Fibroblast of the aortic adventitia (primary cell): Measurements from ENCODE around the gene ZNF79. TPM values are rescaled to one million over a fixed set of nuclear protein-coding genes. Genes with fewer than 3 reads are reported as not detected.
A peak's percentile ranks its signal among the peaks of the same experiment; 100 is the strongest.

ENCODE experiments used
- DNase-seq: peaks from one replicate; pipeline ENCODE4 v3.0.0-alpha.2; 2010; ENCODE audit warnings: low read depth
- H3K4me3 ChIP-seq: 2 replicates; pipeline ENCODE4 v1.5.1; 2011; ENCODE audit warnings: low read depth, mild to moderate bottlenecking, control low read depth, low read length, moderate library complexity
- total RNA-seq: library from RNA; depleted of rRNA; stranded (reverse); fragments of >200 nt; gene quantifications from 2 replicates; pipeline ENCODE4 v1.2.3, GENCODE V29; 2012; ENCODE audit warnings: low replicate concordance
- TF ChIP-seq, protein P1 (sequence below): IDR thresholded peaks from 2 replicates; pipeline ENCODE4 v1.5.1; 2011; ENCODE audit warnings: mild to moderate bottlenecking, low read length, control low read depth, inconsistent platforms; ENCODE audit not compliant: insufficient read depth

Gene ZNF79
- total RNA-seq, 1 donor = 10.2 TPM

DNA sequence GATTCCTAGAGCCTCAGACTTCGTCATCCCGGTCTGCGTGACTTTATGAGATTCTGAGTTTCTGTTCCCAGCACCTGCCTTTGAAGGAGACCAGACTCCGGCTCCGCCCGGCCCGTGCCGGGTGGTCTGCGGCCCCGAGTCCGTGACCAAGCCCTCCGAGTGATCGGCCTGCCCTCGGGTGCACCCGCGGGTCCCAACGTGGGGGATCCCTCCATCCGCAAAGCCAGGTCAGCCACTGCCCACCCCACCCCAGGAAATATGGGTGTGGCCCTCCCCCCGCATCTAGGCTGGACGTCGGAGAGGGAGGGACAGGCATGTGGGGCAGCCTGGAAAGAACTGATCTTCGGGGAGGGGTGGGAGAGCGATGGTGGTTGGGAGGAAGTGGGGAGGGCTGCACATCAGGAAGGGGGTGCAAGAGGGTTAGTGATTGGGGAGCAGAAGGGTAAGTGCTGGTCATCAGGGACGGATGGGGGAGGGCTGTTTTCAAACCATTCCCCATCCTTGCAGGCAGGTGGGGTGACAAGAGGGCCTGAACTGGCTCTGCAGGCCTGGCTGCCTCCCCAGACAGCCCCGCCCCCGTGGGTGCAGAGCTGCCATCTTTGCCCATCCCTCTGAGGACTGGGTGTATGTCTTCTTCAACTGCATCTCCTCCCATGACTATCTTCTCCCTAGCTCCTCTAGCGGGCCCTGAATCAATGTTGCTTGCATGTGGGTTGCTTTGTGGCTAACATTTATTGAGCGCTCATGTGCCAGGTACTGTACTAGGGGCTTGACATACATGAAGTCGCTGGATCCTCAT is 27.9 kb downstream of the ZNF79 start:
- peak overlapping the region; percentile 89 for H3K4me3 ChIP-seq
- TF ChIP-seq, protein P1, sequence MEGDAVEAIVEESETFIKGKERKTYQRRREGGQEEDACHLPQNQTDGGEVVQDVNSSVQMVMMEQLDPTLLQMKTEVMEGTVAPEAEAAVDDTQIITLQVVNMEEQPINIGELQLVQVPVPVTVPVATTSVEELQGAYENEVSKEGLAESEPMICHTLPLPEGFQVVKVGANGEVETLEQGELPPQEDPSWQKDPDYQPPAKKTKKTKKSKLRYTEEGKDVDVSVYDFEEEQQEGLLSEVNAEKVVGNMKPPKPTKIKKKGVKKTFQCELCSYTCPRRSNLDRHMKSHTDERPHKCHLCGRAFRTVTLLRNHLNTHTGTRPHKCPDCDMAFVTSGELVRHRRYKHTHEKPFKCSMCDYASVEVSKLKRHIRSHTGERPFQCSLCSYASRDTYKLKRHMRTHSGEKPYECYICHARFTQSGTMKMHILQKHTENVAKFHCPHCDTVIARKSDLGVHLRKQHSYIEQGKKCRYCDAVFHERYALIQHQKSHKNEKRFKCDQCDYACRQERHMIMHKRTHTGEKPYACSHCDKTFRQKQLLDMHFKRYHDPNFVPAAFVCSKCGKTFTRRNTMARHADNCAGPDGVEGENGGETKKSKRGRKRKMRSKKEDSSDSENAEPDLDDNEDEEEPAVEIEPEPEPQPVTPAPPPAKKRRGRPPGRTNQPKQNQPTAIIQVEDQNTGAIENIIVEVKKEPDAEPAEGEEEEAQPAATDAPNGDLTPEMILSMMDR = no peak
- DNase-seq = peak; percentile 58

DNA sequence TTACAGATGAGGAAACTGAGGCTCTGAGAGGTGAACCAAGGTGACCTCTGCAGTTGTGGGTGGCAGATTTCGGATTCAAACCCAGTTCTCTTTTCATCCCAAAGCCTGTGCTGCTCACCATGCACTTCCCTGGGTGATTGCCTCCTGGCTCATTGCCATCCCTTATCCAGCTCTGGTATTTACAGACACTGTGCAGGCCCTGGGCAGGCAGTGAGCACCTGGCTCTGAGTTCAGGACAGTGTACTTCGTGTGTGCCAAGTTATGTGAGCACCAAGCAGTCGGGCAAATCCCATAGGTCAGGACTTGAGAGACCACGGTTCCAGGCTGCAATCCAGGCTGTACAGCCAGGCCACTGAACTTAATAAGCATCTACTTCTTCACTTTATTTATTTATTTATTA is 28.5 kb downstream of the ZNF79 start:
- TF ChIP-seq, protein P1 = no peak
- peak; percentile 82 for DNase-seq
- peak overlapping the region; percentile 89 for H3K4me3 ChIP-seq

DNA sequence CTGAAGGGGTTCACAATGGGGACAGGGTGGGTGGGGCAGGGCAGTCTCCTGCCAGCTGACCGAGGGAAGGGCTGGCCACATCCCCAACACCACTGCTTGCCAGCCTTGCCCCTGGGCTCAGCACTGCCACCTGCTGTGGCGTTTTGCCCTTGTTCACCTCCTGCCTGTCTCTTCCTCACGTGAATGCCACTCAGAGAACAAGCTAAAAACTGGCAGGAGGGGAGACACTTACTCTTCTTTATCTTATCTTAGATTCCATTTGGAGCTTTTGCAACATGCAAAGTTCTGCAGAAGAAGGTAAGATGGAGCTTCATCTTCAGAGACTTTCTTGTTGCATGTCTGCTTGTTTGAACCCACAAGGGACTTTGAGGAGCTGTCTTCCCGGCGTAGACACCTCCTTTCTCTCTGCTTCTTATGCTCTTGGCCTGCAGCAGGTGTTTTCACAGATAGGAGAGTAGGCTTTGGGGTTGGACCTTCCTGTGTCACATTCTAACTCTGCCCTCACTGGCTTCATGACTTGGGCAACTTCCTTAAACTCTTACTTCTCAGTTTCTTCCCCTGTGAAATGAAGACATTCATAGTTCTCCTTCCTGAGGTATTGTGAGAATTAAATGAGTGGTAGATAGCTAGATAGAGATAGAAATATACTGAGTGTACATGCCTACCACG is 31.3 kb downstream of the ZNF79 start:
- TF ChIP-seq, protein P1 = no peak
- no peak overlapping the region for H3K4me3 ChIP-seq
- DNase-seq = peak; percentile 13

DNA sequence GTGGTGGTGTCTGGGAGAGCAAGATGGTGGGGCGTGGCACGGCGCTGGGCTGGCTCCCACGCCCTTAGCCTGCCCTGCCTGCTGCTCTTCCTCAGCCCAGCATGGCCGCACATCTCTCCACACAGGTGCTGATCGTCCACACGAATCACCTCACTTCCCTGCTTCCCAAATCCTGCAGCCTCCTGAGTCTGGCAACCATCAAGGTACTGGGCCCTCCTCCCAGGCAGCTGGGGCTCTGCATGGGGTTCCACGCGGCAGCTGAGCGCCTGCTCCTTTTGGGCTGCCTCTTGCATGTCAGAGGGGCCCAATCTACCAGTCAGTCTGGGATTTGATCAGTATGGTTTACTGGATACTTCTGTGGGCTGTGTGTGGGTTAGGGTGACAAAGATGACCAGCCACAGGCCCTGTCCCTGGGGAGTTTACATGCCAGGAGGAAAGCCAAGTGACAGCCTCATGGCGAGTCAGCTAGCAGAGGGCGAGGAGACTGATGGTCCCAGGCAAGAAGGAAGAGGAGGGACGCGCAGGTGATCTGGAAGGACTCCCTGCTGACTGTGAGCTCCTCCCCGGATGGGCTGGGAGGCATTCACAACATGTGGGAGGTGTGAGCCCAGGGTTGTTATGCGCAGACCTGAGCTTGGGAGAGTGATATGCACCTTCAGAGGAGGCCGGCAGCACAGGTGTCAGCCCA is 33.2 kb downstream of the ZNF79 start:
- no peak for DNase-seq
- no peak overlapping the region for H3K4me3 ChIP-seq
- TF ChIP-seq, protein P1 = no peak

DNA sequence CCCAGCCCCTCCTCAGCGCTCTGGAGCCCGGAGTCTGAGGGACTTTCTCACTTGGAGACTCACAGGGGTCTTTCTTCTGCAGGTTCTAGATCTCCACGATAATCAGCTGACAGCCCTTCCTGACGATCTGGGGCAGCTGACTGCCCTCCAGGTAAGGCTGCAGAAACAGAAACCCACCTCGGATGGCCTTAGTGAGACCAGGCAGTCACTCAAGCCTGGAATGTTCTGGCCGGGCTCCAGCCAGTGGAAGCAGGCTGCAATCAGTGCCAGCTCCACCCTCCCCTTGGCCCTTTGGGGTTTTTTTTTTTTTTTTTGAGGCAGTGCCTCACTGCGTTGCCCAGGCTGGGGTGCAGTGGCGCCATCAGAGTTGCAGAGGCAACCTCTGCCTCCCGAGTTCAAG is 34.7 kb downstream of the ZNF79 start:
- no peak for DNase-seq
- TF ChIP-seq, protein P1 = no peak
- no peak overlapping the region for H3K4me3 ChIP-seq

DNA sequence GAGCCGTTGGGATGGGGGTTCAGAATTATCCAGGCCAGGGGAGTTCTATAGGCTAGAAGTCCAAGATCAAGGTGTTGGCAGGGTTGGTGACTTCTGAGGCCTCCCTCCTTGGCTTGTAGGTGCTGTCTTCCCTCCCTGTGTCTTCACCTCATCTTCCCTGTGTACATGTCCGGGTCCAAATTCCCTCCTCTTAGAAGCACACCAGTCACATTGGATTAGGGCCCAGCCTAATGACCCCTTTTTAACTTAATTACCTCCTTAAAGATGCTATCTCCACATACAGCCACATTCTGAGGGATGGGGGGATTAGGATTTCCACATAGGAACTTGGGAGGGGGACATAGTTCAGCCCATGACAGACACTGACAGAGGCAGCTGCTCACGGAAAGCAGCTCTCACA is 39.2 kb downstream of the ZNF79 start:
- TF ChIP-seq, protein P1 = no peak
- DNase-seq = no peak

More for the DNA sequence above, 39.2 kb downstream of the ZNF79 start:
- no peak overlapping the region for H3K4me3 ChIP-seq
